ENCODE data around the gene DLEU7. TPM values are rescaled to one million over a fixed set of nuclear protein-coding genes. Genes with fewer than 3 reads are reported as not detected.

Gene DLEU7
- total RNA-seq, 3 donors from 2014 or later (not counting 1 experiment from before 2014, with no cell fraction given), result 0.20 TPM; not detected in 2

DNA sequence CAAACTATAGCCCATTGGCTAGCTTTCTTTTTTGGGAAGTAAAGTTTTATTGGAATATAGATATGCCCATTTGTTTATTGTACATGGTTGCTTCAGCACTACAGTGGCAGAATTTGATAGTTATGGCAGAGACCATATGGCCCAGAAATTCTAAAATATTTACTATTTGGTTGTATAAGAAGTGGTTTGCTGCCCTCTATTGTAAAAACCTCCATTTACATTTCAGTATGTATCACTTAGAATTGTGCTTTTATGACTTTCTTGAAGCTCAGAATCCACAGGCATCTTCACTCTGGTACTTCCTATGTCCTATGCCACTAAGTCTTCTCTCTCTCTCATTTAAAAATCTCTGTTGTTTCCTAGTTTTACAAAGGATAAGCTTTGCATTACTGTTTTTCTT lies 37.7 kb downstream of the DLEU7 start:
- TF ChIP-seq, protein P1, sequence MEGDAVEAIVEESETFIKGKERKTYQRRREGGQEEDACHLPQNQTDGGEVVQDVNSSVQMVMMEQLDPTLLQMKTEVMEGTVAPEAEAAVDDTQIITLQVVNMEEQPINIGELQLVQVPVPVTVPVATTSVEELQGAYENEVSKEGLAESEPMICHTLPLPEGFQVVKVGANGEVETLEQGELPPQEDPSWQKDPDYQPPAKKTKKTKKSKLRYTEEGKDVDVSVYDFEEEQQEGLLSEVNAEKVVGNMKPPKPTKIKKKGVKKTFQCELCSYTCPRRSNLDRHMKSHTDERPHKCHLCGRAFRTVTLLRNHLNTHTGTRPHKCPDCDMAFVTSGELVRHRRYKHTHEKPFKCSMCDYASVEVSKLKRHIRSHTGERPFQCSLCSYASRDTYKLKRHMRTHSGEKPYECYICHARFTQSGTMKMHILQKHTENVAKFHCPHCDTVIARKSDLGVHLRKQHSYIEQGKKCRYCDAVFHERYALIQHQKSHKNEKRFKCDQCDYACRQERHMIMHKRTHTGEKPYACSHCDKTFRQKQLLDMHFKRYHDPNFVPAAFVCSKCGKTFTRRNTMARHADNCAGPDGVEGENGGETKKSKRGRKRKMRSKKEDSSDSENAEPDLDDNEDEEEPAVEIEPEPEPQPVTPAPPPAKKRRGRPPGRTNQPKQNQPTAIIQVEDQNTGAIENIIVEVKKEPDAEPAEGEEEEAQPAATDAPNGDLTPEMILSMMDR (IDR thresholded peaks at IDR 0.05), result no peak
- no peaks in the 10 kb centered on the region for H3K27me3 ChIP-seq (ENCODE audit: control insufficient read depth, insufficient read depth, low read length)
- H3K36me3 Mint-ChIP-seq, result peaks cover 7% of the 10 kb centered on the region
- H3K9me3 ChIP-seq (ENCODE audit: control insufficient read depth, insufficient read depth, low read length), result no peaks in the 10 kb centered on the region
- peaks cover 1 to 6% of the 10 kb centered on the region in 2 donors for H3K4me1 Mint-ChIP-seq
- H3K4me3 ChIP-seq (ENCODE audit: low read length), result no peak overlapping the region
- intact Hi-C loops (cut with micrococcal nuclease), result loop anchor here (10.0 kb wide), 1 partner anchor 259 kb away; no protein-coding TSS in a partner anchor
- no peak for ATAC-seq
- no peak for DNase-seq
- no peak overlapping the region for H3K27ac Mint-ChIP-seq
- H3K9me3 Mint-ChIP-seq, result peaks cover 2 to 3% of the 10 kb centered on the region in 2 donors
- H3K4me1 ChIP-seq (ENCODE audit: control insufficient read depth, insufficient read depth, low read length), result peaks cover 5% of the 10 kb centered on the region
- H3K4me3 Mint-ChIP-seq, result no peak overlapping the region
- H3K27ac ChIP-seq (ENCODE audit: low read length), result no peak overlapping the region
- peaks cover 2 to 7% of the 10 kb centered on the region in 2 donors for H3K27me3 Mint-ChIP-seq (ENCODE audit: low read depth in 2 of 2)
- H3K36me3 ChIP-seq (ENCODE audit: control insufficient read depth, insufficient read depth, low read length), result no peaks in the 10 kb centered on the region

DNA sequence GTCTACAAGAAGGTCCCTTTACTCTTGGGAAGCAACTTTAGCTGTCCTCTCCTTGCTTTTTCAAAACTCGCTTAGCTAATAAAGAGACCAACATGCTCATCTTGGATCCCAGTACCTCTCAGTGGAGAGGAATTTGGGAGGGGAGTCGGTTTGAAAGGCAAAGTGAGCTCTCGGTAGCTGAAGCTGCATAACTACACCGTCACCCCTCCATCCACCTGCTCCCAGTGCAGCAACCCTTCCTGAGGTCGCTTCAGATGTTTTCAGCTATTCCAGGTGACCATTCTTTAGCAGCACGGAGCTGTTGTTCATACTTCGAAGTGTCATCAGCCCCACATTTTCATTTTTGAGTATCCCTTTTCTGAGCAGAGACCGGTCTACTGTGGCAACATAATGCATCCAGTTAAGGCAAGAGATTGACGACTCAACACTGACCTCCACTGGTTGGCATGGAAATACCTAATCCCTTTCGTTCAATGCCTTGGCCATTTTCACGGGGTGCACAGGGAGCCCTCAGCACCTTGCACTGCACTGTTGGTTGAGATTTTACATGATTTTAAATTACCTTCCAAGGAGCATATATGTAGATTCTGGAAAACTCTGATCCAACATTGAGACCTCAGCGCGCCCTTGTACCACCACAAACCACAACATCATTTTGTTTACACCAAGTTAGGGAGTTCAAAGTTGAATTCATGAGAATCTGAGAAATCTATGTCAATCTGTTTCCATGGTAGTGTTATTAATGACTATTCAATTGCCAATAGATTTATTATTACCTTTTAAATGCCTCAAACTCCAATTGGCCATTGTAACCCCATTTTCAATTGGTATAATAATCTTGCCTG lies 42.2 kb downstream of the DLEU7 start:
- Histone ChIP-seq H3K27me3 (ENCODE audit: control insufficient read depth, insufficient read depth, low read length) (no peaks in the 10 kb centered on the region), H3K36me3 (ENCODE audit: control insufficient read depth, insufficient read depth, low read length) (no peaks in the 10 kb centered on the region), H3K27ac (ENCODE audit: low read length) (peak overlapping the region; percentile 4), H3K4me3 (ENCODE audit: low read length) (no peak overlapping the region), H3K9me3 (ENCODE audit: control insufficient read depth, insufficient read depth, low read length) (no peaks in the 10 kb centered on the region), H3K4me1 (ENCODE audit: control insufficient read depth, insufficient read depth, low read length) (peaks cover 7% of the 10 kb centered on the region)
- Mint-ChIP-seq H3K4me3 (no peak overlapping the region), H3K27me3 (ENCODE audit: low read depth in 2 of 2) (peaks cover 7 to 9% of the 10 kb centered on the region in 2 donors), H3K27ac (no peak overlapping the region), H3K36me3 (peaks cover 7% of the 10 kb centered on the region), H3K4me1 (peaks cover 0 to 6% of the 10 kb centered on the region in 2 donors), H3K9me3 (peaks cover 2 to 3% of the 10 kb centered on the region in 2 donors)
- 43% methylated on average over 11 of the region's 13 CpGs for WGBS (ENCODE audit: insufficient coverage)
- ATAC-seq (peak; percentile 91 to 98 (median 97)), DNase-seq (peak; percentile 36 to 86)
- intact Hi-C loops (cut with micrococcal nuclease), result loop anchor here (1.0 to 10.0 kb wide), 5 partner anchors 111 to 825 kb away; no protein-coding TSS in a partner anchor
- TF ChIP-seq, protein P1 (IDR thresholded peaks at IDR 0.05), result peak; percentile 80

DNA sequence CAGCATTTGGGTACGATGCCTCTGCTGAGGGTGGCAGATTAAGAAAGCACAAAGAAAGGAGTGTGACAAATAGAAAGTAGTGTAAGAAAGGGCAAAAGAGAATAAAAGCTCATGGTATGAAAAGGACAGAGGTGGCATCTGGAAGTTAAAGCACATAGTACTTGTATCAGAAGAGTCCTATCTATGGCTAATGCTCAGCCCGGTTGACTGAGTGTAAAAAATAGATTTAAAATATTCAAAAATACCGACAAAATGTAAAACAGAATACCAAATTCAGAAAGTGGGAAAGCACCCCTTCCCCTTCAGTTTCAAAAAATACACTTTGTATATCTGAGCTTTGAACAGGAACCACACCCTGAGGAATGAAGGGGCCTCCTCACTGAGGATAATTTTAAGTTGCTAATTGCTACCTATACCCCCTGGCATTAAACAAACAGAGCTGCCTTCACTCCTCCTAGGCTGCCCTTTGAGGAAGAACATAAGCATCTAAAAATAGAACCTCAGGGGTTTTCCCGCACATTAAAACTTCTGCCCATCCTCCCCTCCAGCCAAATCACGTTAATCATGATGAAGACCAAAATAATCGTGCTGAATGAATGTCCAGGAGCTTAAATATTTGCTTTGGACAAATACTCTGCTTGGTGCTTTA lies 43.3 kb downstream of the DLEU7 start:
- peaks cover under 1% of the 10 kb centered on the region for H3K36me3 Mint-ChIP-seq
- DNase-seq (no peak), ATAC-seq (no peak)
- no peaks in the 10 kb centered on the region for H3K36me3 ChIP-seq (ENCODE audit: control insufficient read depth, insufficient read depth, low read length)
- H3K27ac ChIP-seq (ENCODE audit: low read length), result peak overlapping the region; percentile 4
- no peak overlapping the region for H3K27ac Mint-ChIP-seq
- H3K9me3 ChIP-seq (ENCODE audit: control insufficient read depth, insufficient read depth, low read length), result no peaks in the 10 kb centered on the region
- intact Hi-C loops (cut with micrococcal nuclease), result loop anchor here (5.0 to 10.0 kb wide), 2 partner anchors 265 to 718 kb away; no protein-coding TSS in a partner anchor
- no peaks in the 10 kb centered on the region for H3K27me3 ChIP-seq (ENCODE audit: control insufficient read depth, insufficient read depth, low read length)
- no peak overlapping the region for H3K4me3 Mint-ChIP-seq
- TF ChIP-seq, protein P1 (IDR thresholded peaks at IDR 0.05), result no peak
- H3K9me3 Mint-ChIP-seq, result no peaks in the 10 kb centered on the region
- peaks cover 7 to 9% of the 10 kb centered on the region in 2 donors for H3K27me3 Mint-ChIP-seq (ENCODE audit: low read depth in 2 of 2)
- WGBS (ENCODE audit: insufficient coverage), result 55% methylated on average over 6 of the region's 6 CpGs
- H3K4me1 Mint-ChIP-seq, result peaks cover 0 to 6% of the 10 kb centered on the region in 2 donors
- H3K4me1 ChIP-seq (ENCODE audit: control insufficient read depth, insufficient read depth, low read length), result peaks cover 7% of the 10 kb centered on the region
- no peak overlapping the region for H3K4me3 ChIP-seq (ENCODE audit: low read length)

Data from natural killer cell (primary cell).